HepG2 (cell line): Measurements from ENCODE around the gene VMO1. TPM values are rescaled to one million over a fixed set of nuclear protein-coding genes. Genes with fewer than 3 reads are reported as not detected.

ENCODE experiments used
- ATAC-seq: fragments of 200-7000 bp; cut with Tn5 transposase; 3 replicates; pipeline ENCODE4 v1.9.1; 2020; ENCODE audit warnings: mild to moderate bottlenecking, moderate library complexity
- BruUV-seq: library from RNA; stranded (reverse); fragments of 400-500 nt; replicated peaks from 2 replicates; lab custom pipeline; 2021; lab: Mats Ljungman, UMichigan
- CTCF ChIA-PET: fragments of 300-600 bp; formaldehyde crosslinking; extraction: SDS; loops from one replicate; lab custom pipeline; 2021; ENCODE audit warnings: low total read pairs, inconsistent platforms, low intra/inter-chr PET ratio; lab: Yijun Ruan, JAX
- POLR2A ChIA-PET: fragments of 350-600 bp; sonication (Branson Sonifier 250); formaldehyde crosslinking; loops from one replicate; lab custom pipeline; 2020; ENCODE audit warnings: antibody characterized with exemption, inconsistent platforms; lab: Yijun Ruan, JAX
- DNase-seq: peaks from one replicate; pipeline ENCODE4 v3.0.0-alpha.2; 2015; ENCODE audit warnings: low spot score
- FAIRE-seq: peaks from 3 replicates; lab custom pipeline; 2011; peaks lifted over from hg19 to GRCh38; lab: Jason Lieb, UNC
- H2AFZ ChIP-seq: one replicate; pipeline ENCODE4 v1.6.1; 2011; ENCODE audit warnings: low read length, inconsistent platforms
- H3K27ac ChIP-seq: fragments of 300-600 bp; 3 replicates; pipeline ENCODE4 v1.8.0; 2011; ENCODE audit warnings: mixed run types, mild to moderate bottlenecking, mixed read lengths, low read length, inconsistent platforms; ENCODE audit not compliant: insufficient read depth; ENCODE audit errors: extremely low read length
- H3K27me3 ChIP-seq, 2 experiments: fragments of 200-600 bp in 1 of 2; 2 replicates in 1 of 2; 3 replicates in 1 of 2; pipeline versions ENCODE4 v1.6.0 to v1.8.0; 2011; ENCODE audit warnings: low read length in 2 of 2, mild to moderate bottlenecking in 2 of 2, moderate library complexity in 2 of 2, inconsistent platforms in 1 of 2; ENCODE audit not compliant: insufficient read depth in 2 of 2, control insufficient read depth in 1 of 2
- H3K36me3 ChIP-seq, 2 experiments: fragments of 200-600 bp in 1 of 2; replicated peaks in 1 of 2; 2 replicates in 1 of 2; 3 replicates in 1 of 2; pipeline versions ENCODE4 v1.5.1 to v1.8.0; 2011; ENCODE audit warnings: low read length in 2 of 2, inconsistent platforms in 1 of 2; ENCODE audit not compliant: insufficient read depth in 2 of 2, control insufficient read depth in 1 of 2
- H3K4me1 ChIP-seq: 2 replicates; pipeline ENCODE4 v1.5.1; 2012; ENCODE audit warnings: low read length, inconsistent platforms; ENCODE audit not compliant: insufficient read depth
- H3K4me2 ChIP-seq: 2 replicates; pipeline ENCODE4 v1.6.0; 2011; ENCODE audit warnings: low read depth, low read length, inconsistent platforms
- H3K4me3 ChIP-seq, 3 experiments: fragments of 200-600 bp in 1 of 3; sonication (generic), shearing (Covaris generic) in 1 of 3; replicated peaks in 1 of 3; 2 replicates each; pipeline ENCODE4 v1.5.1; 2011 to 2016; ENCODE audit warnings: low read length in 3 of 3, inconsistent platforms in 2 of 3, low read depth in 2 of 3, mild to moderate bottlenecking in 2 of 3, control low read depth in 1 of 3, mixed read lengths in 1 of 3; ENCODE audit not compliant: insufficient read depth in 1 of 3
- H3K79me2 ChIP-seq: one replicate; pipeline ENCODE4 v1.6.1; 2011; ENCODE audit warnings: low read length, inconsistent platforms; ENCODE audit not compliant: insufficient read depth
- H3K9ac ChIP-seq: 2 replicates; pipeline ENCODE4 v1.6.0; 2011; ENCODE audit warnings: mild to moderate bottlenecking, low read depth, low read length, inconsistent platforms; ENCODE audit not compliant: insufficient read depth
- H3K9me3 ChIP-seq: 2 replicates; pipeline ENCODE4 v1.5.1; 2012; ENCODE audit warnings: mild to moderate bottlenecking, low read length
- H4K20me1 ChIP-seq: 2 replicates; pipeline ENCODE4 v1.6.0; 2011; ENCODE audit warnings: inconsistent platforms, mild to moderate bottlenecking, low read length, moderate library complexity; ENCODE audit not compliant: insufficient read depth
- ADNP ChIP-seq: sonication (generic); formaldehyde crosslinking; IDR thresholded peaks from 2 replicates; pipeline ENCODE4 v1.4.0; 2020; ENCODE audit warnings: missing genetic modification reagents
- ATF7 ChIP-seq, 2 experiments: fragments of 450-650 bp in 1 of 2; sonication (generic) in 1 of 2; formaldehyde crosslinking in 1 of 2; IDR thresholded peaks; 2 replicates each; pipeline versions ENCODE4 v1.4.0 to v1.6.1; 2016 to 2020; ENCODE audit warnings: antibody characterized with exemption in 1 of 2, mild to moderate bottlenecking in 1 of 2, missing genetic modification reagents in 1 of 2
- HINFP ChIP-seq: sonication (generic); formaldehyde crosslinking; IDR thresholded peaks from 2 replicates; pipeline ENCODE4 v1.4.0; 2020; ENCODE audit warnings: low read depth, mild to moderate bottlenecking, missing genetic modification reagents
- KDM4B ChIP-seq: sonication (generic); formaldehyde crosslinking; IDR thresholded peaks from 2 replicates; pipeline ENCODE4 v1.4.0; 2020; ENCODE audit warnings: missing genetic modification reagents
- KDM5B ChIP-seq: sonication (generic); formaldehyde crosslinking; IDR thresholded peaks from 2 replicates; pipeline ENCODE4 v1.4.0; 2020; ENCODE audit warnings: missing genetic modification reagents, mild to moderate bottlenecking, borderline replicate concordance
- MAZ ChIP-seq, 2 experiments: sonication (generic) in 1 of 2; formaldehyde crosslinking in 1 of 2; IDR thresholded peaks; 2 replicates each; pipeline versions ENCODE4 v1.5.0 to v1.6.1; 2012 to 2020; ENCODE audit warnings: low read depth in 2 of 2, mild to moderate bottlenecking in 2 of 2, borderline replicate concordance in 1 of 2, improper control_type of control experiment in 1 of 2, low read length in 1 of 2, missing genetic modification reagents in 1 of 2, moderate library complexity in 1 of 2
- PAXIP1 ChIP-seq: sonication (generic); formaldehyde crosslinking; conservative IDR thresholded peaks from 2 replicates; pipeline ENCODE4 v1.4.0; 2020; ENCODE audit warnings: mild to moderate bottlenecking, missing genetic modification reagents, moderate library complexity
- RXRA ChIP-seq: sonication (generic); formaldehyde crosslinking; IDR thresholded peaks from 2 replicates; pipeline ENCODE4 v1.5.1; 2020; ENCODE audit warnings: missing genetic modification reagents
- TAF1 ChIP-seq: sonication (generic); formaldehyde crosslinking; IDR thresholded peaks from 2 replicates; pipeline ENCODE4 v1.4.0; 2020; ENCODE audit warnings: missing genetic modification reagents
- THYN1 ChIP-seq: sonication (generic); formaldehyde crosslinking; IDR thresholded peaks from 2 replicates; pipeline ENCODE4 v1.8.1; 2023; ENCODE audit warnings: low read depth, mild to moderate bottlenecking, moderate library complexity, missing genetic modification reagents, borderline replicate concordance
- ZBTB3 ChIP-seq: sonication (generic); formaldehyde crosslinking; IDR thresholded peaks from 2 replicates; pipeline ENCODE4 v1.4.0; 2020; ENCODE audit warnings: low read depth, mild to moderate bottlenecking, moderate library complexity, missing genetic modification reagents, borderline replicate concordance
- ZNF205 ChIP-seq: IDR thresholded peaks from 2 replicates; pipeline ENCODE4 v1.6.1; 2018; ENCODE audit warnings: missing biosample characterization, missing genetic modification reagents
- ZNF503 ChIP-seq: sonication (generic); formaldehyde crosslinking; IDR thresholded peaks from 2 replicates; pipeline ENCODE4 v1.4.0; 2020; ENCODE audit warnings: missing genetic modification reagents
- ZNF598 ChIP-seq: sonication (generic); formaldehyde crosslinking; IDR thresholded peaks from 2 replicates; pipeline ENCODE4 v1.5.1; 2020; ENCODE audit warnings: mild to moderate bottlenecking, missing genetic modification reagents, borderline replicate concordance
- WGBS: methylation state at CpG from one replicate; pipeline ENCODE4 v1.1.6; 2017; ENCODE audit warnings: low lambda C conversion rate; 5-methylcytosine and 5-hydroxymethylcytosine counted together
- in situ Hi-C: cut with HindIII; loops from 2 replicates; pipeline ENCODE4 v1.10.0; 2017; ENCODE audit warnings: low pct_unique_long_range_greater_than_20kb; ENCODE audit not compliant: extremely low pct_ligation_motif_present
- intact Hi-C: fragments of 100-400 bp; cut with micrococcal nuclease; formaldehyde crosslinking; loops from one replicate; pipeline ENCODE4 v1.10.0; 2022; ENCODE audit not compliant: unreplicated experiment
- polyA plus RNA-seq, 8 experiments: library from polyadenylated mRNA; depleted of rRNA in 3 of 8; stranded (reverse) in 7 of 8; unstranded in 1 of 8; fragments of >200 nt; fragmentation: Illumina TruSeq in 4 of 8; extraction: Trizol in 4 of 8; gene quantifications; 2 replicates each; pipeline versions ENCODE4 v1.2.1 to v1.2.3, GENCODE V29; 2011 to 2016; ENCODE audit warnings: low read depth in 4 of 8, missing spikeins in 1 of 8, mixed read lengths in 1 of 8; ENCODE audit not compliant: insufficient read depth in 1 of 8
- total RNA-seq, 5 experiments: library from RNA; depleted of rRNA; stranded (reverse); fragments of >200 nt; fragmentation: Illumina TruSeq; extraction: Trizol; gene quantifications; 2 replicates each; pipeline ENCODE4 v1.2.3, GENCODE V29; 2016; ENCODE audit warnings: low read depth in 1 of 5

VMO1 gene
- total and polyA plus RNA-seq, 2 of the 13 experiments (the other 11 are each of a cell fraction or from before 2014, with no cell fraction given): not detected

GRCh38 chr17:4771519-4772234 is 14.5 kb downstream of the VMO1 start, which contains the start of gene TM4SF5:
Gene TM4SF5, plus strand, starts transcription at chr17:4771886. Its CDS starts 37 bp downstream, at chr17:4771923.
- ATAC-seq (peak; percentile 96), FAIRE-seq (peak; percentile 95), DNase-seq (peak; percentile 95)
- Histone ChIP-seq H3K4me3 (peak within 1 kb of the TSS; percentile 65 to 83 (median 75)), H4K20me1 (no peaks in the 10 kb centered on the region; the same call in 1 of the 2 replicates), H3K36me3 (no peaks in the 10 kb centered on the region; a peak in 1 of 5 replicates), H3K27ac (peak within 1 kb of the TSS; percentile 76), H3K4me2 (peak within 1 kb of the TSS; percentile 88), H2AFZ (no peak within 1 kb of the TSS), H3K27me3 (no peaks in the 10 kb centered on the region; a peak in 1 of 5 replicates), H3K9ac (peak within 1 kb of the TSS; percentile 81), H3K4me1 (peaks cover 78% of the 10 kb centered on the region), H3K79me2 (peaks cover 27% of the 10 kb centered on the region), H3K9me3 (no peaks in the 10 kb centered on the region)
- CTCF ChIA-PET: no interaction called here
- POLR2A ChIA-PET: interaction anchor here (0.6 to 13.3 kb wide), 22 partner anchors 9 to 198 kb away, joined by 3 to 317 read pairs (median 8); partner anchors contain the start of genes ARRB2, CXCL16, GLTPD2 and MED11
- 4% methylated on average over 11 of the region's 13 CpGs for WGBS
- no TSS peak for BruUV-seq
- in situ Hi-C loops (no loop called here), intact Hi-C loops (loop anchor here (5.0 kb wide), 1 partner anchor 39 kb away; the partner anchor contains the start of gene MED11)
- TF ChIP-seq ATF7 (IDR thresholded peaks at IDR 0.05) (no peak), ATF7 (CRISPR knock-in tag; IDR thresholded peaks at IDR 0.05) (no peak), RXRA (CRISPR knock-in tag) (peak; percentile 52; the same call in 1 of the 2 replicates), HINFP (CRISPR knock-in tag) (peak; percentile 36; the same call in 1 of the 2 replicates), KDM5B (peak; percentile 71; the same call in 1 of the 2 replicates), ADNP (CRISPR knock-in tag) (no peak), PAXIP1 (CRISPR knock-in tag) (peak; percentile 93), ZNF503 (CRISPR knock-in tag) (peak; percentile 91), MAZ (IDR thresholded peaks at IDR 0.05; ENCODE audit: borderline replicate concordance, low read depth, low read length) (no peak), MAZ (CRISPR knock-in tag; IDR thresholded peaks at IDR 0.05; ENCODE audit: low read depth) (peak; percentile 71), ZNF598 (CRISPR knock-in tag) (peak; percentile 39; the same call in 1 of the 2 replicates), ZNF205 (CRISPR knock-in tag) (0 out of 2 replicates have a peak, but pooled peaks have one; percentile 26), ZBTB3 (CRISPR knock-in tag) (no peak), TAF1 (peak; percentile 77; the same call in 1 of the 2 replicates), THYN1 (CRISPR knock-in tag) (no peak; the same call in 1 of the 2 replicates), KDM4B (CRISPR knock-in tag) (peak; percentile 67; the same call in 1 of the 2 replicates)
